Left renal pelvis (tissue), 4 donors: Measurements from ENCODE around the gene MIEF1. TPM values are rescaled to one million over a fixed set of nuclear protein-coding genes. Genes with fewer than 3 reads are reported as not detected.
"Not testable (repeated sequence)": the region's sequence is repeated elsewhere in the genome, so short reads cannot be mapped to it uniquely, and the experiment has no call there.

ENCODE experiments used
- DNase-seq, 4 donors: peaks; one replicate each; pipeline ENCODE4 v3.0.0-alpha.2; 2013; ENCODE audit warnings: low read depth in 4 of 4, low spot score in 3 of 4
- polyA plus RNA-seq, 4 donors: library from polyadenylated mRNA; unstranded; fragments of 120-200 nt; gene quantifications; one replicate each; pipeline ENCODE4 v1.2.1, GENCODE V29; 2013; ENCODE audit not compliant: insufficient read length in 4 of 4

Gene MIEF1
- polyA plus RNA-seq, 4 donors, result 23.3 to 37.1 (median 33.9) TPM

- no peak for DNase-seq
These were observed 9.1 kb downstream of the MIEF1 start for GRCh38 chr22:39511226-39511625.

- no peak for DNase-seq
These were observed 9.9 kb downstream of the MIEF1 start for GRCh38 chr22:39512026-39512425.

GRCh38 chr22:39513791-39514190 lies 11.7 kb downstream of the MIEF1 start:
- no peak for DNase-seq

- no peak for DNase-seq
These were observed 12.4 kb downstream of the MIEF1 start for GRCh38 chr22:39514373-39514973.

GRCh38 chr22:39515266-39516050 lies 13.4 kb downstream of the MIEF1 start:
- DNase-seq, result no peak

- no peak for DNase-seq
These were observed 15.4 kb downstream of the MIEF1 start for GRCh38 chr22:39517470-39517869.

GRCh38 chr22:39518144-39518786 lies 16.2 kb downstream of the MIEF1 start:
- no peak for DNase-seq

GRCh38 chr22:39518996-39519680 lies 17.0 kb downstream of the MIEF1 start:
- no peak for DNase-seq

- peak in 1 of 4 donors; percentile 98 for DNase-seq
These were observed 17.7 kb downstream of the MIEF1 start for GRCh38 chr22:39519681-39520225.

- DNase-seq, result peak in 3 of 4 donors; percentile 98 to 100 (median 98)
These were observed 18.4 kb downstream of the MIEF1 start, which contains the start of gene ATF4 for GRCh38 chr22:39520226-39521105. ATF4 (plus strand) TSS chr22:39520562; CDS start chr22:39521446, 884 bp downstream.

GRCh38 chr22:39521106-39521885 lies 19.2 kb downstream of the MIEF1 start:
- not testable (repeated sequence) for DNase-seq

GRCh38 chr22:39522091-39522490 lies 20.0 kb downstream of the MIEF1 start:
- not testable (repeated sequence) for DNase-seq

GRCh38 chr22:39522567-39523300 lies 20.6 kb downstream of the MIEF1 start:
- no peak for DNase-seq

- no peak for DNase-seq
These were observed 22.1 kb downstream of the MIEF1 start for GRCh38 chr22:39524089-39524752.

GRCh38 chr22:39524753-39525657 lies 22.9 kb downstream of the MIEF1 start:
- DNase-seq, result no peak

GRCh38 chr22:39525658-39525975 lies 23.5 kb downstream of the MIEF1 start:
- DNase-seq, result no peak

- DNase-seq, result no peak
These were observed 24.7 kb downstream of the MIEF1 start for GRCh38 chr22:39526736-39527171.
